OCI-LY7 (cell line): ENCODE data around the gene DOK7. TPM values are rescaled to one million over a fixed set of nuclear protein-coding genes. Genes with fewer than 3 reads are reported as not detected.
"Not testable (repeated sequence)": the region's sequence is repeated elsewhere in the genome, so short reads cannot be mapped to it uniquely, and the experiment has no call there.

Experiments used
- BruUV-seq: library from RNA; stranded (reverse); fragments of 400-500 nt; replicated peaks from 2 replicates; lab custom pipeline; 2021; lab: Mats Ljungman, UMichigan
- CTCF ChIA-PET: fragments of 300-600 bp; sonication (Branson Sonifier 250); formaldehyde crosslinking; loops from one replicate; lab custom pipeline; 2022; ENCODE audit warnings: antibody characterized with exemption; ENCODE audit not compliant: unreplicated experiment; lab: Charles Lee
- POLR2A ChIA-PET: fragments of 300-600 bp; sonication (Branson Sonifier 250); formaldehyde crosslinking; loops from one replicate; lab custom pipeline; 2022; ENCODE audit warnings: antibody characterized with exemption; lab: Charles Lee
- DNase-seq: peaks from one replicate; pipeline ENCODE4 v3.0.0-alpha.2; 2015; ENCODE audit warnings: low spot score
- H2AFZ ChIP-seq: fragments of 200-600 bp; sonication (generic), shearing (Covaris generic); 2 replicates; pipeline ENCODE4 v1.6.1; 2014; ENCODE audit warnings: mild to moderate bottlenecking, antibody characterized with exemption, low read length, moderate library complexity
- H3K27ac ChIP-seq: fragments of 200-600 bp; sonication (generic); 2 replicates; pipeline ENCODE4 v1.5.1; 2014; ENCODE audit warnings: mixed run types, low read depth, mild to moderate bottlenecking, moderate library complexity, low read length, inconsistent platforms; ENCODE audit not compliant: poor library complexity, severe bottlenecking
- H3K36me3 ChIP-seq: fragments of 200-600 bp; sonication (generic); 2 replicates; pipeline ENCODE4 v1.6.1; 2014; ENCODE audit warnings: mild to moderate bottlenecking, antibody characterized with exemption, low read length, moderate library complexity, mixed read lengths; ENCODE audit not compliant: insufficient read depth
- H3K4me1 ChIP-seq: fragments of 200-600 bp; sonication (generic); 2 replicates; pipeline ENCODE4 v1.5.1; 2014; ENCODE audit warnings: mild to moderate bottlenecking, low read length; ENCODE audit not compliant: insufficient read depth, poor library complexity, severe bottlenecking
- H3K4me2 ChIP-seq: fragments of 200-600 bp; sonication (generic); 2 replicates; pipeline ENCODE4 v1.6.1; 2014; ENCODE audit warnings: mild to moderate bottlenecking, low read length
- H3K4me3 ChIP-seq: fragments of 200-600 bp; sonication (generic); 2 replicates; pipeline ENCODE4 v1.5.1; 2014; ENCODE audit warnings: mild to moderate bottlenecking, low read depth, low read length; ENCODE audit not compliant: poor library complexity, severe bottlenecking
- H3K79me2 ChIP-seq: fragments of 200-600 bp; sonication (generic); 2 replicates; pipeline ENCODE4 v1.6.1; 2016; ENCODE audit warnings: low read depth, mild to moderate bottlenecking, low read length, moderate library complexity, mixed read lengths; ENCODE audit not compliant: insufficient read depth
- H3K9me2 ChIP-seq: fragments of 200-600 bp; sonication (generic); 2 replicates; pipeline ENCODE4 v1.6.1; 2016; ENCODE audit warnings: mild to moderate bottlenecking, low read length, mixed read lengths; ENCODE audit not compliant: insufficient read depth
- H3K9me3 ChIP-seq: fragments of 200-600 bp; sonication (generic); 2 replicates; pipeline ENCODE4 v1.6.1; 2014; ENCODE audit warnings: mild to moderate bottlenecking, mixed run types, low read length, mixed read lengths
- H4K20me1 ChIP-seq: fragments of 200-600 bp; sonication (generic); 2 replicates; pipeline ENCODE4 v1.6.1; 2014; ENCODE audit warnings: mild to moderate bottlenecking, antibody characterized with exemption, low read length, moderate library complexity, mixed read lengths; ENCODE audit not compliant: insufficient read depth
- CTCF ChIP-seq: fragments of 200-600 bp; sonication (generic); conservative IDR thresholded peaks from 2 replicates; pipeline ENCODE4 v1.5.1; 2014; ENCODE audit warnings: mild to moderate bottlenecking, antibody characterized with exemption, low read length, moderate library complexity, mixed read lengths
- EZH2phosphoT487 ChIP-seq: fragments of 200-600 bp; sonication (generic); IDR thresholded peaks from 2 replicates; pipeline ENCODE4 v1.6.1; 2018; ENCODE audit warnings: low read depth, borderline replicate concordance, mild to moderate bottlenecking, mixed run types, antibody characterized with exemption, low read length, moderate library complexity, mixed read lengths
- intact Hi-C: fragments of 100-400 bp; cut with micrococcal nuclease; formaldehyde crosslinking; loops from one replicate; pipeline ENCODE4 v1.10.0; 2022; ENCODE audit not compliant: unreplicated experiment
- total RNA-seq, 2 experiments: library from RNA; depleted of rRNA in 1 of 2; stranded (reverse); fragments of >200 nt in 1 of 2; shearing (Covaris generic) in 1 of 2; gene quantifications; 2 replicates each; pipeline ENCODE4 v1.2.3, GENCODE V29; 2014 to 2022

DOK7 gene
- total RNA-seq, 2 experiments from 2014 or later: 1.5 TPM; not detected in 1

GRCh38 chr4:3451956-3452355 lies 11.2 kb upstream of the DOK7 start:
- H3K4me3 ChIP-seq: no peak overlapping the region
- TF ChIP-seq EZH2phosphoT487 (no peak), CTCF (no peak)
- no peak overlapping the region for H3K27ac ChIP-seq
- H3K4me1 ChIP-seq: no peaks in the 10 kb centered on the region
- BruUV-seq: no TSS peak
- H3K9me2 ChIP-seq: no peaks in the 10 kb centered on the region
- POLR2A ChIA-PET: no interaction called here
- CTCF ChIA-PET: no interaction called here
- H3K9me3 ChIP-seq: no peaks in the 10 kb centered on the region
- no peak for DNase-seq
- no peaks in the 10 kb centered on the region for H4K20me1 ChIP-seq
- no peaks in the 10 kb centered on the region for H3K79me2 ChIP-seq
- no peaks in the 10 kb centered on the region for H3K36me3 ChIP-seq
- no peak overlapping the region for H3K4me2 ChIP-seq
- intact Hi-C loops: no loop called here
- H2AFZ ChIP-seq: no peak overlapping the region

GRCh38 chr4:3452376-3452775 lies 10.7 kb upstream of the DOK7 start:
- Histone ChIP-seq H3K4me2 (no peak overlapping the region), H3K9me3 (no peaks in the 10 kb centered on the region), H4K20me1 (no peaks in the 10 kb centered on the region), H3K4me3 (no peak overlapping the region), H3K36me3 (no peaks in the 10 kb centered on the region), H3K9me2 (no peaks in the 10 kb centered on the region), H3K4me1 (no peaks in the 10 kb centered on the region), H3K27ac (no peak overlapping the region), H2AFZ (no peak overlapping the region), H3K79me2 (no peaks in the 10 kb centered on the region)
- DNase-seq: no peak
- intact Hi-C loops: no loop called here
- BruUV-seq: no TSS peak
- TF ChIP-seq EZH2phosphoT487 (no peak), CTCF (peak; percentile 32; the same call in 1 of the 2 replicates)
- ChIA-PET CTCF (no interaction called here), POLR2A (no interaction called here)

GRCh38 chr4:3455596-3455995 lies 7.5 kb upstream of the DOK7 start:
- H4K20me1 ChIP-seq, H2AFZ ChIP-seq, H3K36me3 ChIP-seq, BruUV-seq, CTCF ChIA-PET, H3K9me3 ChIP-seq, intact Hi-C loops, H3K4me2 ChIP-seq, H3K79me2 ChIP-seq, H3K4me3 ChIP-seq, H3K4me1 ChIP-seq, H3K9me2 ChIP-seq, H3K27ac ChIP-seq, POLR2A ChIA-PET, DNase-seq: not testable (repeated sequence)
